ENCODE measurements around the gene OR2G2.

OR2G2 gene

DNA sequence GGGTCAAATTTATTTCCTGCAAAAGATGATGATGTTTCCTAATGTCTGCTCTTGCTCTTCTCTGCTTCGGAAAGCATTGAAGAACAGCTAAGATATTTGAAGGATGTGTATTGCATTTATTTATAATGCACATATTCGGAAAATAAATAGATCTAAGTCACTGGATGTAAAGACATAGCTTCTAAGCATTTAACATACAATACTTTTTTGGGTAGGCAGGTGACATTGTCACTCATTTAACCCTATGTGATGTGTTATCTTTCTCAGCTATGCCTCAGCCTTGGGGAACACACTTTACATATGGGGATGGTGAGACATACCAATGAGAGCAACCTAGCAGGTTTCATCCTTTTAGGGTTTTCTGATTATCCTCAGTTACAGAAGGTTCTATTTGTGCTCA, at the start of gene OR2G2:
Gene OR2G2 (plus strand): TSS at position 301 of the 400 bp plus-strand sequence. CDS start 0 bp downstream, at position 301.
- DNase-seq, result no peak

- DNase-seq, result no peak
Measured at GRCh38 chr1:247538561-247538960, 49.6 kb upstream of the OR2G2 start.

- DNase-seq, result no peak
Measured at GRCh38 chr1:247539215-247539614, 48.9 kb upstream of the OR2G2 start.

DNA sequence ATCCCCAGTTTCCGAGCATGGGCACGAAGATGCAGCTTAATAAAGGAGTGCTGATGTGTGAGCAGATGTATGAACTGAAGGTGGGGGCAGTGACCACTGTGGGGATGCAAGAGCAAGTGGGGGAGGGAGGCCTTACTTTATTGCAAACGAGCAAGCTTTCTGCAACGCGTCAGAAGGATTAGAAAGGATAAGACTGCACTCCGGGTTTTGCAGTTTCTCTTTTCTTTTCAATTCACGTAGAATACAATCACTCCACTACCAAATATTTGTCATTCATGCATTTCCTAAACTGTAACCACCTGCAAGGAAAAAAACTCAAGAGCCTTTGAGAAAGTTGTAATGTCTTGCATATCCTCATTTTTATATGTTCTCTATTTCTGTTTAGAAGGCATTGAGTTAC, 47.6 kb upstream of the OR2G2 start:
- DNase-seq, result no peak

DNA sequence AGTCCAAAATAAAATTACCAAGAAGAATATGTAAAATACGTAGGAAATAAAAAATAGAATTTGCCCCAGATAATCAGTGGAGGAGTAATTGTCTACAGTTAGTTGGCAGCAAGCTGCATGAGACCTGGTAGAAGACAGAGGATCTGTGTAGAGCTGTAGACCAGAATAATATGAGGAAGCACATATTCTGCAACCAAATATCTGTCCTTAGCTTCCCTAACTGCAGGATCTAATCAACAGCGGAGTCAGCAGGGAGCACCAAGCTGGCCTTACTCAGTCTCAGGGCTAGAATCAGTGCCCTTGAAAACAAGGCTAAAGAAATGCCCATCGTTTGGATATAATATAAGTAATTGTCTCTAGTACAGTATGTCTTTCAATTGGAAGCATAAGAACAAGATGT, 45.3 kb upstream of the OR2G2 start:
- DNase-seq, result no peak

GRCh38 chr1:247548092-247548491, 40.1 kb upstream of the OR2G2 start:
- DNase-seq, result no peak

- DNase-seq, result no peak
Measured at GRCh38 chr1:247548769-247549182, 39.4 kb upstream of the OR2G2 start, which contains the start of gene GCSAML. Gene GCSAML (plus strand): TSS chr1:247549134. CDS start chr1:247549192, 58 bp downstream.

GRCh38 chr1:247551721-247552120, 36.4 kb upstream of the OR2G2 start:
- DNase-seq, result no peak

DNA sequence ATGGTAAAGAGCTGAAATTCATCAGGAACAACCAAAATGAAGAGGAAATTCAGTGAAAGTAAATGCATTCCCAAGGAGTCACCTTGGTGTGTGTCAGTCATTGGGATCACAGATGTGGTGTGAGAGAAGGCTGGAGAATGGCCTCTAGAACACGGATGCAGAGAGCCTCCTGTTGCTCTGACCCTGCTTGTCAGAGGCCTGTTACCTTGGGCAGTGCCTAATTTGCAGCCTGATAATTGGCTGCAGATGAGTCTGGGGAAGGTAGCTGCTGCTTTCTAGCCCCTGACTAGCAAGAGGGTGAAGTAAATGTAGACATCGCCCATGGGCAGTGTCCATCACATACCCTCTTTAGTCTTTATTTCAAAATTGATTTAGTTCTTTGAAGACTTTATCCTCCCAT, 35.9 kb upstream of the OR2G2 start:
- DNase-seq, result no peak

GRCh38 chr1:247557926-247558674, 30.1 kb upstream of the OR2G2 start:
- no peak for DNase-seq

DNA sequence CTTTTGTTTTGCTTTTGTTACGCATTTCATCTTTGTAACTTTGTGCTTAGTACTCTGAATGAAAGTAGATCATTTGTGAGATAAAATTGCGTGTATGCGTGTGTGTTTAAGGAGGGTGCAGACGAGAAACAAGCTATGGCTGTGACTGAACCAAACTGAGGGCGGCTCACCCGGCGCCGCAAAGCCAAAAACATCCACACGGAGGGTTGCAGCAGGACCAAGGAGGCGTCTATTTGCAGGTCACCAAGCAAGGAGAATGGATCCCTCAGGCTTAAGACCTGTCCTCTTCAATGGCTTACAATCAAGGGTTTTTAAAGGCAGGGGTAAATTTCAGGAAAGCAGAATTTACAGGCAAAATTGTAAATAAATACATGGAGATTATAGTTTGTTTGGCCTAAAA, 26.4 kb upstream of the OR2G2 start:
- DNase-seq, result no peak

DNA sequence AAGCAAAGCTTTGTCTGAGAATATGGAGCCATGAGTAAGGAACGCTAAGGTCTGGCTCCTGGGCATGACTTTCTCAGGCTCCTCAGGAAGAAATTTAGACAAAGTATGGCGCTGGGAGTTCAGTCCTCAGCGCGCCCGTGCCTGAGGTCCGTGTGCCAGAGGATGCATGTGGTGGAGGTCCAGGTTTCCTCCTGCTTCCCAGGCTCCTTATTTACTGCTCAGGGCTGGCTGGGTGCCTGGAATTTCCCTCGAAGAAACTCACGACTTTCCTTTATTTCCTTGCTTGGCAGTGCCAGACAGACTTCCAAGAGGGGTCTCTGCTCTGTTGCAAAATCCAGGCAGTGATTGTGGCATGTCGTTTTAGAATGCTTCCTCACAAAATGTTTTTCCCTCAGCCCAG, 26.0 kb upstream of the OR2G2 start:
- DNase-seq, result no peak

DNA sequence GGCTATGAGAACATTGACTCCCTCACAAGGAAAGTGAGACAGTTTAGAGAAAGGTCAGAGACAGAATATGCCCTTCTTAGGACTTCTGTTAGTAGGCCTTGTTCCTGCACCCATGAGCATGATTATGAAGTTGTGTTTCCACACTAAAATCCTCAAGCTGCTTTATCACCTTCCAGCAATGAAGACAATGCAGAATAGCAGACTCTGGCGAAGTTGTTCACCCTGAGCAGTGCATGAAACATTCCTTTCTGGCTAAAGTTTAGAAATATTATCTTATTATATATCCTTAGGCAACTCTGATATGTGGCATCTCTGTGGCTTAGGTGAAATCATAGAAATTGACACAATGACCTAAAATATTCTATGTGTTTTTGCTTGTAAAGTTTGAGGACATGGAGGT, 13.9 kb upstream of the OR2G2 start:
- no peak for DNase-seq

DNA sequence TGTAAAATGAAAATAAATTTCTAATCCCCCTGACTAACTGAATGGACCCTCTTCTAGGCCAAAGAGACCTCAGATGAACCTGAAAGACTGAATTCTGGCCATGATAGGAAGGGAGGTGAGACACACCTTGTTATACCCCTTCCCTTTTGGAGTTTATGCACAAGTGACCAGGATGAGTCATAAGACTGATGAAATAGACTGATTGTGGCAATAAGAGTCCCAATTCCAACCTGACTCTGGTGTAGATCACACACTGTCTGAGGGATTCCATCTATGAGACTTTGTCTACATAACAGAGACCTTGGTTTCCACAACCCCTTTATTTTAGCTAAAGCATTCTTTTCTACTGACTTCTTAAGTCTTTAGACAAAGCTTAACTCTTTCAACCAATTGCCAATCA, 13.5 kb upstream of the OR2G2 start:
- no peak for DNase-seq

DNA sequence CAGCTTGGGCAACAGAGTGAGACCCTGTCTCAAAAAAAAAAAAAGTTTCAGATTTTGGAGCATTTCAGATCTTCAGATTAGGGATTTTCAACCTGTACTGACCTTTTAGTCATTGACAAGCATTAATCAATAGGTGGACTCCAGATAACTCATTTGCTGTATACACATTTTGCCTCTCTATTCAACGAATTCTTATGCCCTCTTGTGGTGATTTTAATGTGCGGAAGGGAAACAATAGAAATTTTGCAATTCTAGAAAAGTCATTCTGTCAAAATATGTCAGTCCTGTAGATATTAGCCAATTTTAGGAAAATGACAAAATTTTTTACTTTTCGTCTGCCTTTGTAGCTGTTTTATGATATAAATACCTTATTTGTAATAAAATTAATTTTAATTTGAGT, 11.6 kb upstream of the OR2G2 start:
- no peak for DNase-seq

DNA sequence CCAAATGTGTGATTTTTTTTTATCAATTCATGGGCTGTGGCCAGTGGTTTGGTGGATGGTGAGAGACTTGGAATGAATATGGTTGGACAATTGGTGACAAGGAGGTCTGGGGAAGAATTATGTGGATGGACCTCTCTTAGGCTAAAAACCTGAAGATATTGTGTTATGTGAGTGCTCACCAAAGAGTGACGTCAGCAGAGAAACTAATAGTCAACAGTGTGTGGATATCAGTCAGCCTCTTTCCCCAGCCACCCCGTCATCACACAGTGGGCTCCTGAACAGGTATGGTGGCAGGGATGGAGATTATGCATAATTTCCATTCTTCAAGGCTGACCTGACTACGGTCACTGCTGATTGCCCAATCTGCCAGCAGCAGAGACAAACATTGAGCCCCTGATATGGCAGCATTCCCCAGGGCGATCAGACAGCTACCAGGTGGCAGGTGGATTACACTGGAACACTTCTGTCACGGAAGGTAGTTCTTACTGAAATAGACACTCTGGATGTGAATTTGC, 9.2 kb upstream of the OR2G2 start:
- DNase-seq, result no peak

DNA sequence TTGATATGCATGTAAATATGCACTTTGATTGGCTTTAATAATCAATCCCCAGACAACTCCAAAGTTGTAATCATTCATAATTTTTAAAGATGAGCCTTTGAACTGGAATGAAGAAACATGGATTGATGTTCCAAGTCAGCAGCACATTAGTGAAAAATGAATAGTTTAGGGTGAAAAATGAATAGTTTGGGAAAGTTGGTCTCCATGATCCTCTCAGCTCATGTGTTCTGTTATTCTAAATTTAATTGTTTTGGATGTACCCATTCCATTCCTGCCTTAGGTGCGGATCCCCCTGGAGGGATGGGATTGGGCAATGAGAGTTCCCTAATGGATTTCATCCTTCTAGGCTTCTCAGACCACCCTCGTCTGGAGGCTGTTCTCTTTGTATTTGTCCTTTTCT, 17.1 kb downstream of the OR2G2 start, which contains the start of gene OR2G3:
Gene OR2G3 (plus strand): TSS at position 301 of the 400 bp plus-strand sequence. CDS start 0 bp downstream, at position 301.
- DNase-seq, result no peak

GRCh38 chr1:247613405-247613804, 25.2 kb downstream of the OR2G2 start:
- no peak for DNase-seq

GRCh38 chr1:247614625-247615024, 26.5 kb downstream of the OR2G2 start:
- DNase-seq, result no peak

- no peak for DNase-seq
Measured at GRCh38 chr1:247627951-247628350, 39.8 kb downstream of the OR2G2 start.

- no peak for DNase-seq
Measured at GRCh38 chr1:247638011-247638410, 49.9 kb downstream of the OR2G2 start.

- no peak for DNase-seq
Measured at GRCh38 chr1:247638781-247639180, 50.6 kb downstream of the OR2G2 start.
